Right lobe of liver (tissue), 6 donors: ENCODE results near the gene ARRDC3. TPM values are rescaled to one million over a fixed set of nuclear protein-coding genes. Genes with fewer than 3 reads are reported as not detected.
A peak's percentile ranks its signal among the peaks of the same experiment; 100 is the strongest.
"Not testable (repeated sequence)": the region's sequence is repeated elsewhere in the genome, so short reads cannot be mapped to it uniquely, and the experiment has no call there.

Experiments
- ATAC-seq, 4 donors: fragments of 200-7000 bp; cut with Tn5 transposase; one replicate each; pipeline ENCODE4 v1.9.1; 2020; ENCODE audit warnings: mild to moderate bottlenecking in 4 of 4, moderate library complexity in 4 of 4
- DNase-seq, 3 donors: peaks; one replicate each; pipeline ENCODE4 v3.0.0-alpha.2; 2020
- H3K27ac ChIP-seq, 3 donors: fragments of 200-600 bp; one replicate each; pipeline ENCODE4 v1.8.0; 2022
- H3K27me3 ChIP-seq, 2 donors: fragments of 200-600 bp; one replicate each; pipeline ENCODE4 v1.8.0; 2022
- H3K36me3 ChIP-seq, 4 donors: fragments of 200-600 bp; sonication (generic) in 1 of 4; one replicate each; pipeline versions ENCODE4 v1.5.1 to v1.8.0; 2017 to 2022; ENCODE audit warnings: control low read depth in 1 of 4
- H3K4me1 ChIP-seq, 4 donors: fragments of 200-600 bp; sonication (generic) in 1 of 4; one replicate each; pipeline versions ENCODE4 v1.5.1 to v1.8.0; 2017 to 2022; ENCODE audit warnings: control low read depth in 1 of 4
- H3K4me3 ChIP-seq, 3 donors: fragments of 200-600 bp; one replicate each; pipeline ENCODE4 v1.8.0; 2022
- H3K9me3 ChIP-seq, 4 donors: fragments of 200-600 bp; sonication (generic) in 1 of 4; one replicate each; pipeline versions ENCODE4 v1.5.1 to v1.8.0; 2017 to 2022; ENCODE audit warnings: control low read depth in 1 of 4
- CTCF ChIP-seq, 4 donors: fragments of 200-600 bp in 3 of 4; fragments of 450-650 bp in 1 of 4; IDR thresholded peaks; one replicate each; pipeline versions ENCODE4 v1.5.1 to v1.8.0; 2016 to 2022; ENCODE audit warnings: antibody characterized with exemption in 4 of 4, mild to moderate bottlenecking in 2 of 4
- POLR2A ChIP-seq: fragments of 450-650 bp; IDR thresholded peaks from one replicate; pipeline ENCODE4 v1.6.1; 2017; ENCODE audit warnings: antibody characterized with exemption, mild to moderate bottlenecking
- WGBS: methylation state at CpG from one replicate; pipeline ENCODE4 v1.1.6; 2018; ENCODE audit warnings: low coverage, low lambda C conversion rate; ENCODE audit not compliant: insufficient coverage; ENCODE audit errors: missing lambda C conversion rate; 5-methylcytosine and 5-hydroxymethylcytosine counted together
- intact Hi-C, 2 donors: fragments of 100-400 bp; cut with DNase I; formaldehyde crosslinking; loops; one replicate each; pipeline versions ENCODE4 v1.11.2 to v1.14.1; 2022
- total RNA-seq, 6 experiments: library from RNA; depleted of rRNA in 2 of 6; stranded (reverse); fragments of >200 nt in 2 of 6; fragmentation: NEBNext Ultra II Directional in 3 of 6; extraction: Animal tissue kit (Norgen Biotek cat#: 25700) in 3 of 6; gene quantifications; one replicate each; pipeline versions ENCODE4 v1.1.0 to v1.2.4, GENCODE V29; 2016 to 2023
- donor health status: DM: no; HTN: yes; CAD: no.
- donor health status: DM: no; HTN: no; CAD: no.
- donor health status: DM: no; HTN: no; CAD: no.
- donor health status: DM: no; HTN: yes; CAD: no.
- donor health status: DM: no; HTN: yes; CAD: no.

ARRDC3 gene
- total RNA-seq, 6 experiments from 2014 or later, result 14.3 to 96.9 (median 46.0) TPM

DNA sequence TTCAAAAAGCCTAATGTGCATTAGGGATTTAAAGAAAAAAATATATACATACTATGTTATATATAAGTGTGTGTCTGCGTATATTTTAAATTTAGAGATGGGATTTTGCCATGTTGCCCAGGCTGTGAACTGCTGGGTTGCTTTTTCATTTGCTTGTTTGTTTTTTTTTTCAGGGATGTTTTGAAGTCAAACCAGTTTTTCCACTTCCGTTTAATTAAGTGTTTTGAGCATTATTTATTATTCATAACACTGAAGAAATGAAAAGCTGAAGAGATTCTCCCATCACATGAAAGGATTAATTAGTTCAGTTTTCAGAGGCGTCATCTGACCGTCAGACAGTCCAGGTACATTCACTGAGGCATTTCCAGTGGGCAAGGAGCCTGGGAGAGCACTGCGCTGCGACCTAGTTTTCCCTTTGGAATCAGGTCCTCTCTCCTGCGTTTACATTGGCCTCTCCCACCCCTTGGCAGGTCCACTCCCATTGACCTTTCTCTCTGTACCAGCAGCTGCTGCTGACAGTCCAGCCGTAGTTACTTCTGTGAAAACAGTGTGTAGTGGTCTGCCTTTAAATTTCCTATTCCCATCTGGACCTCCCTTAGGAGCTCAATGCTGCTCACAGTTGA lies 26.0 kb downstream of the ARRDC3 start:
- no peaks in the 10 kb centered on the region for H3K36me3 ChIP-seq
- peaks cover 0 to 4% (median 0%) of the 10 kb centered on the region in 4 donors for H3K4me1 ChIP-seq
- DNase-seq (peak; percentile 54 to 81 (median 80)), ATAC-seq (peak; percentile 97 to 99 (median 98))
- TF ChIP-seq POLR2A (no peak), CTCF (IDR thresholded peaks at IDR 0.05) (no peak)
- no peak overlapping the region for H3K4me3 ChIP-seq
- no peak overlapping the region for H3K27ac ChIP-seq
- WGBS, result 34% methylated on average over 8 of the region's 8 CpGs
- intact Hi-C loops, result no loop called here
- H3K9me3 ChIP-seq, result no peaks in the 10 kb centered on the region
- H3K27me3 ChIP-seq, result no peaks in the 10 kb centered on the region

- intact Hi-C loops, H3K27me3 ChIP-seq, H3K9me3 ChIP-seq, H3K4me1 ChIP-seq, DNase-seq, H3K4me3 ChIP-seq, H3K27ac ChIP-seq, H3K36me3 ChIP-seq: not testable (repeated sequence)
- WGBS, result 33% methylated on average over 1 of the region's 4 CpGs
- peak in 2 of 4 donors; percentile 19 to 22 for ATAC-seq
These were observed 28.2 kb downstream of the ARRDC3 start for GRCh38 chr5:91354867-91355266.

GRCh38 chr5:91352831-91353695 lies 30.1 kb downstream of the ARRDC3 start:
- intact Hi-C loops, result no loop called here
- H3K9me3 ChIP-seq, result no peaks in the 10 kb centered on the region
- no peak overlapping the region for H3K27ac ChIP-seq
- no peak for TF ChIP-seq CTCF (IDR thresholded peaks at IDR 0.05)
- ATAC-seq, result no peak
- DNase-seq, result no peak
- no peaks in the 10 kb centered on the region for H3K36me3 ChIP-seq
- WGBS, result 81% methylated on average over 8 of the region's 9 CpGs
- H3K4me3 ChIP-seq, result no peak overlapping the region
- H3K4me1 ChIP-seq, result peaks cover 0 to 4% (median 0%) of the 10 kb centered on the region in 4 donors
- no peaks in the 10 kb centered on the region for H3K27me3 ChIP-seq

GRCh38 chr5:91345461-91345860 lies 37.7 kb downstream of the ARRDC3 start:
- no peak for TF ChIP-seq CTCF (IDR thresholded peaks at IDR 0.05)
- TF ChIP-seq POLR2A, result no peak
- no peaks in the 10 kb centered on the region for H3K36me3 ChIP-seq
- WGBS, result 89% methylated on average over 3 of the region's 5 CpGs
- no peaks in the 10 kb centered on the region for H3K27me3 ChIP-seq
- no peak for ATAC-seq
- H3K4me3 ChIP-seq, result no peak overlapping the region
- no peaks in the 10 kb centered on the region for H3K9me3 ChIP-seq
- H3K27ac ChIP-seq, result no peak overlapping the region
- H3K4me1 ChIP-seq, result no peaks in the 10 kb centered on the region
- DNase-seq, result no peak
- intact Hi-C loops, result no loop called here

GRCh38 chr5:91344661-91345200 lies 38.4 kb downstream of the ARRDC3 start:
- not testable (repeated sequence) for DNase-seq
- WGBS, result 95% methylated on average over 4 of the region's 4 CpGs

More at GRCh38 chr5:91344661-91345200, 38.4 kb downstream of the ARRDC3 start:
- H3K27me3 ChIP-seq, intact Hi-C loops, ATAC-seq, H3K4me1 ChIP-seq, H3K4me3 ChIP-seq, H3K9me3 ChIP-seq, H3K36me3 ChIP-seq, H3K27ac ChIP-seq: not testable (repeated sequence)
